Stimulated activated CD8-positive, alpha-beta memory T cell treated with anti-CD3 and anti-CD28 coated beads, Interleukin-12 subunit alpha, Interleukin-12 subunit beta, amount 100 ng/mL, for 24 hours (primary cell): ENCODE data around the gene EIF2S1.
"Not testable (repeated sequence)": the region's sequence is repeated elsewhere in the genome, so short reads cannot be mapped to it uniquely, and the experiment has no call there.

ENCODE experiments used
- DNase-seq: peaks from one replicate; pipeline ENCODE4 v3.0.0-alpha.2; 2020; ENCODE audit errors: extremely low read depth

EIF2S1 gene

GRCh38 chr14:67359775-67360469, at the start of gene EIF2S1, which contains the start of gene ATP6V1D:
EIF2S1 (plus strand) TSS chr14:67360328; CDS start chr14:67364768, 4,440 bp downstream.
ATP6V1D (minus strand) TSS chr14:67359804; CDS start chr14:67359698, 106 bp downstream.
- peak; percentile 99 for DNase-seq

GRCh38 chr14:67311868-67312267, 48.3 kb upstream of the EIF2S1 start:
- no peak for DNase-seq

DNA sequence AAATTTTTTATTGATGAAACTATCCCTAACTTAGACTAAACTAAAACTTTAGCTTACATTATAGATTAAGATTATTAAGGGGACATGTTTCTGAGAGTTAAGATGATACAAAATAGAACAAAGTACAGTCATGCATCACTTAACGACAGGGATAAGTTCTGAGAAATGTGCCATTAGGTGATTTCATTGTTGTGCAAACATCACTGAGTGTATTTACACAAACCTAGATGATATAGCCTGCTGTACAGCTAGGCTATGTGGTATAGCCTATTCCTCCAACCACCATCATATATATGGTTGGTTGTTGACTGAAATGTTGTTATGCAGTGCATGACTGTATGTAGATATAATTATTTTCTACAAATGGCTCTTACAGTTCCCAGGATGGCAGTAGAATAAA, 47.0 kb upstream of the EIF2S1 start:
- no peak for DNase-seq

GRCh38 chr14:67317822-67318221, 42.3 kb upstream of the EIF2S1 start:
- DNase-seq, result no peak

DNA sequence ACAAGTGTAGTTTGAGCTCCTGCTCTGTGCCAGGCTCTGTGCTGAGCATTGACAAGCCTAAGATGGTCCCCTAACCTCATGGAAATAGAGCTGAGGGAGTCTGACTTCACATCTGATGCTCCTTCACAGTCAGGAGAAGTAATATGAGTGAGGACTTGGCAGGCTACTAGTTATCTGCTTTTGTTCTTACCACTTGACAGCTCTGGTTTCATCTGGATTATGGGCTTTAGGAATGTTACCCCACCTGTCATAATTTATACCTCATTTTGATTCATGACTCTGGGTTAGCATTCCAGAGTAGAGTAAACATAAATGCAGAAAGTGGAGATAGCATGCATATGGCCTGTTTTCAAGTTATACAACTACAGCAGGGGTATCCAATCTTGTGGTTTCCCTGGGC, 41.0 kb upstream of the EIF2S1 start:
- no peak for DNase-seq

DNA sequence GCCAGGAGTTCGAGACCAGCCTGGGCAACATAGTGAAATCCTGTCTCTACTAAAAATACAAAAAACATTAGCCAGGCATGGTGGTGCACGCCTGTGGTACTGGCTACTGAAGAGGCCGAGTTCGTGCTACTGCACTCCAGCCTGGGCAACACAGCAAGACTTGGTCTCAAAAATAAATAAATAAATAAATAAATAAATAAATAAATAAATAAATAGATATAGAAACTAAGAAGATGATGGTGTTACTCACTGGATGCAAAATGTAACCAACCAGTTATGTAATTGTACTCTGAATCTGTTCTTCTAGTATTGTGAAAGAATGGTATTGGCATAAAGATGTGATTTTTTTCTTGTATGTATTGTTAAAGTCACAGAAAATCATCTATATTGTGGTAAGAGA, 30.5 kb upstream of the EIF2S1 start:
- not testable (repeated sequence) for DNase-seq

GRCh38 chr14:67331368-67332125, 28.6 kb upstream of the EIF2S1 start:
- DNase-seq, result no peak

DNA sequence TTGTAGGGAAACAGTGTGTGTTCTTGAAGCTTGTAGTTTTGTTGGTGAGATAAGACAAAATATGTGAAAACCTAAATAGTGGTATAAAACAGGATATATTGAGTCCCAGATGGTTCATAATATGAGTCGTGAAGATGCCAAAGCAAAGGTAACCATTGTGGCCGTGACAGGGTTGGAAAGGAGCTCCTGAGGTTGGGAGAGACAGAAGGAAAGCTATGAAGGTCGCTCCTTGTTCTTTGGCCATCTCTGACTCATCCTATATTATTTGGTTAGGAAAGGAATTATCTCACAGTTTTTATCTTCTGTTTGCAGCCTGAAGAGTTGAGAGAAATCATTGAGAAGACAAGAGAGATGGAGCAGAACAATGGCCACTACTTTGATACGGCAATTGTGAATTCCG, 27.7 kb upstream of the EIF2S1 start:
- DNase-seq, result no peak

- DNase-seq, result no peak
These were observed 24.3 kb upstream of the EIF2S1 start for GRCh38 chr14:67335781-67336180.

DNA sequence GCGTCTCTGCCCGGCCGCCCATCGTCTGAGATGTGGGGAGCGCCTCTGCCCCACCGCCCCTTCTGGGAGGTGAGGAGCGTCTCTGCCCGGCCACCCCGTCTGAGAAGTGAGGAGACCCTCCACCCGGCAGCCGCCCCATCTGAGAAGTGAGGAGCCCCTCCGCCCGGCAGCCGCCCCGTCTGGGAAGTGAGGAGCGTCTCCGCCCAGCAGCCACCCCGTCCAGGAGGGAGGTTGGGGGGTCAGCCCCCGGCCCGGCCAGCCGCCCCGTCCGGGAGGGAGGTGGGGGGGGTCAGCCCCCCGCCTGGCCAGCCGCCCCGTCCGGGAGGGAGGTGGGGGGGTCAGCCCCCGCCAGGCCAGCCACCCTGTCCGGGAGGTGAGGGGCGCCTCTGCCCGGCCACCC, 18.9 kb upstream of the EIF2S1 start:
- DNase-seq, result not testable (repeated sequence)

DNA sequence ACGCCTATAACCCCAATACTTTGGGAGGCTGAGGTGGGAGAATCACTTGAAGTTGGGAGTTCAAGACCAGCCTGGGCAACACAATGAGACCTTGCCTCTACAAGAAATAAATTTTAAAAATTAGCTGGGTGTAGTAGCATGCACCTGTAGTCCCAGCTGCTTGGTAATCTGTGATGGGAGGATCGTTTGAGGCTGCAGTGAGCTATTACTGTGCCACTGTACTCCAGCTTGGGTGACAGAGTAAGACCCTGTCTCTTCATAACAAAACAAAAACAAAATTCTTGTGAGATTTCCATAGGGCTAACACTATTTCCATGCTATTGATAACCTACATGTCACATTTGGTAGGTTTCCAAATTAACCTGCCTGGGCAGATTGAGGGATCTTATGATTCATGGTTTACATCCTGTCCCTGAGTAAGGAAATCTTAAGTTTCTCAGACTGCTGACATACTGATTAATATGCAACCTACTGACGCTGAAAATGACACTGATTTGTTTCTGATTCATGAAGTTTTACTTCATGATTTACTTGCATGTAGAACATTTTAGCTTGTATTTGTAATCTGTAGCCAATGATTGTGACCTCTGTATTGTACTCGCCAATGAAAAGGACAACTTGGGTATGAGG, 16.4 kb upstream of the EIF2S1 start:
- no peak for DNase-seq

DNA sequence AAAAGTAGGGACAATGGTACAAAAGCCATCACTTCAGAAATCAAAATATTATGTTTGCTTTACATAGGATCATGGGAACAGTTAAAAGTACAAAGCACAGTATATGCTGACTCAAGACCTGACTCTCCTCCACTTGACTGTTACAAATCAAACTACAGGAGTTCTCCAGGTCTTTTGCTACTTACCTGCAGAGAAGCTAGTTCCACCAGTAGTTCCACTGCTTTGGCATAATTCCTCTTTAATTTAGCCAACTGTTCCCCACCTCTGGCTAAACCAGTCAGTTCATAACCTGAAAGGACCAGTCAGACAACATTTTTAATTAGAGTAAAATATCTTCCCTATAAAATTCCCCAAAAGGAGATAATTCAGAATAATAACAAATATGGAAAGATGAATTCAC, 14.5 kb upstream of the EIF2S1 start:
- no peak for DNase-seq

- DNase-seq, result no peak
These were observed 8.1 kb upstream of the EIF2S1 start for GRCh38 chr14:67352055-67352454.

GRCh38 chr14:67357186-67357968, 2.8 kb upstream of the EIF2S1 start:
- no peak for DNase-seq

DNA sequence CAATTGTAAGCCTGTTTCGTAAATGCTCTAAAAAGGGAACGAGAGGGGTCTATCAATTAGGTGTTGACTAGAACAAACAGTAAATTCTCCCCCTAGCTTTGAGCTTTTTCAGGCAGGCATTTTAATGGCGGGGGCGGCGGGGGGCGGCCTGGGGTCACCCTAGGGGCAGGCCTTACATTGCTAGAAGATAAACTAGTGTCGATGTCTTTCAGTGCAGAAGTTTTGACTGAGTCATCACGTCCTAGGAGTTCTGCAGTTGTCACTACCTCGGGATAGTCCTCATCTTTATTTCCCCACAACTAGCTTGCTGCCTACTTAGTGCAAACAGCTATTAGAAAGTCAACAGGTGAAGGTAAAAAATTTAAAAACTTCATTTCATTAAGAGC, 2.2 kb upstream of the EIF2S1 start:
- no peak for DNase-seq

GRCh38 chr14:67358924-67359774, 979 bp upstream of the EIF2S1 start:
- DNase-seq, result no peak

DNA sequence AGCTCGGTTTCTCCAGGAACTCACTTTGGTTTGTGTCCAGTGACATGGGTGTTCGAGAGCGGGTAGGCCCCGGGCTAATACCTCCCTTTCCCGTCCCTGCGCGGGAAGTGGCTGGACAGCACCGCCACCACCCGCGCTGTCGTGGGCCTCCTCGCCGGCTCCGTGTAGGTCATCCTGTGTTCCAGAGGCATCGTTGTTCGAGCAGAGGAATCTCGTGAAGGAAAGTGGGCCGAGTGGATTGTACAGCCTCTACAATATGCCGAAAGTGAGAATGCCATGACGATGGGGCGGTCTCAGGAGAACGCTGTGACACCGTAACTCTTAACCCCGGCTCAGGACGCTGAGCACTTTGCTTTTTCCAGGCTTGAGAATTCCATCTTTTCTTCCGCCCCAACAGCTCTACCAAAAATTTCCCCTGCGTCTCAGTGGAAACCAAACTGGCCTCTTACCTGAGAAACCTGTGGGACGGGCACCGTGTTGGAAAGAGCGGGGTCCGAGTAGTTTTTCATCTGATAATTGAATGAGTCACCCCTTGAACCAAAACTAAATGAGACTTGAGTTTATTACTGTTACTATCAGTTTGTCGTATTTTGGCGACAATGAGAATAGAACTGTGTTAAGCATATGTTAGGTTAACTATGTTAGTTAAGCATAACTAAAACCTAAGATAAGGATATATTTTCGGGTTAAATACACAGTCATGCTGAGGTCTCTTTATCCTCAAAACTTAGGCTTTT, 510 bp downstream of the EIF2S1 start:
- DNase-seq, result no peak

DNA sequence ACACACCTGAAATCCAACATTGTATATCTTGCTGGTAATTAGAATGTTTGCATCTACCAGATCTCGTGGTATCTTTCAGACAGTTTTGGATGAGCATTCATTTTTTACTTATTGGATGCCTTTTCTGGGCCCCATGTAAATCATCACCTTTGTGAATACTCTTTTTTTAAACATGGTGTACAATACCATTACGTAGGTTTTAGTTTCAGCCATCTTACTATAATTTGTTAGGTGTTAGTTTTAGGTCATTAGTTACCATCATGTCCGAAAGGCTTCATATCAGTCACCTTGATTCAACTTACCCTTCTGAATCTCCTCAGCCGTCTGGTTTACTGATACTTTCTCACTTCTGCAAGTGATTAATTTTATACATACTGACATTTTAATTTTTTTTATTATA, 5.3 kb downstream of the EIF2S1 start:
- no peak for DNase-seq

- DNase-seq, result no peak
These were observed 10.7 kb downstream of the EIF2S1 start for GRCh38 chr14:67370830-67371229.
